Naive thymus-derived CD4-positive, alpha-beta T cell (primary cell): ENCODE data around the gene FNIP2. TPM values are rescaled to one million over a fixed set of nuclear protein-coding genes. Genes with fewer than 3 reads are reported as not detected.

Source experiments
- ATAC-seq: fragments of 150-1000 bp; cut with Tn5 transposase; 2 replicates; pipeline ENCODE4 v1.10.0; 2021; ENCODE audit warnings: mild to moderate bottlenecking, moderate library complexity
- CTCF ChIA-PET: fragments of 350-600 bp; sonication (Branson Sonifier 250); formaldehyde crosslinking; loops from one replicate; lab custom pipeline; 2021; ENCODE audit warnings: antibody characterized with exemption; lab: Charles Lee
- POLR2A ChIA-PET: fragments of 350-600 bp; sonication (Branson Sonifier 250); formaldehyde crosslinking; loops from one replicate; lab custom pipeline; 2021; ENCODE audit warnings: antibody characterized with exemption, inconsistent platforms; lab: Charles Lee
- DNase-seq, 9 donors: peaks; one replicate each; pipeline versions ENCODE4 v3.0.0 to v3.0.0-alpha.2; 2020 to 2022; ENCODE audit warnings: mixed read lengths in 1 of 9
- H3K27ac ChIP-seq: one replicate; pipeline ENCODE4 v1.7.0; 2013; ENCODE audit warnings: mild to moderate bottlenecking, low read depth, low read length, moderate library complexity
- H3K27me3 ChIP-seq, 2 donors: one replicate each; pipeline ENCODE4 v1.7.0; 2013; ENCODE audit warnings: low read length in 2 of 2, mild to moderate bottlenecking in 2 of 2, moderate library complexity in 2 of 2; ENCODE audit not compliant: control insufficient read depth in 2 of 2, insufficient read depth in 2 of 2
- H3K36me3 ChIP-seq, 3 experiments: 1 replicate in 2 of 3; 2 replicates in 1 of 3; pipeline ENCODE4 v1.7.0; 2013; ENCODE audit warnings: low read length in 3 of 3, mild to moderate bottlenecking in 3 of 3, moderate library complexity in 1 of 3; ENCODE audit not compliant: insufficient read depth in 3 of 3, control insufficient read depth in 2 of 3
- H3K4me1 ChIP-seq, 2 donors: one replicate each; pipeline ENCODE4 v1.7.0; 2013; ENCODE audit warnings: low read length in 2 of 2, mild to moderate bottlenecking in 2 of 2, moderate library complexity in 1 of 2; ENCODE audit not compliant: control insufficient read depth in 2 of 2, insufficient read depth in 2 of 2
- H3K4me3 ChIP-seq: 2 replicates; pipeline ENCODE4 v1.7.0; 2013; ENCODE audit warnings: mild to moderate bottlenecking, low read length
- H3K9me3 ChIP-seq, 3 experiments: 1 replicate in 2 of 3; 2 replicates in 1 of 3; pipeline ENCODE4 v1.7.0; 2013; ENCODE audit warnings: low read length in 3 of 3; ENCODE audit not compliant: control insufficient read depth in 2 of 3
- H3K27ac Mint-ChIP-seq, 9 donors: one replicate each; pipeline ENCODE4 v1.8.0; 2020 to 2022; ENCODE audit warnings: mixed read lengths in 9 of 9, mild to moderate bottlenecking in 8 of 9, moderate library complexity in 5 of 9, inconsistent platforms in 2 of 9
- H3K27me3 Mint-ChIP-seq, 5 donors: one replicate each; pipeline ENCODE4 v1.8.0; 2021 to 2022; ENCODE audit warnings: mixed read lengths in 5 of 5, mild to moderate bottlenecking in 1 of 5
- H3K36me3 Mint-ChIP-seq, 5 donors: one replicate each; pipeline ENCODE4 v1.8.0; 2020 to 2022; ENCODE audit warnings: mixed read lengths in 5 of 5, mild to moderate bottlenecking in 3 of 5, inconsistent platforms in 1 of 5
- H3K4me1 Mint-ChIP-seq, 7 donors: one replicate each; pipeline ENCODE4 v1.8.0; 2020 to 2022; ENCODE audit warnings: mixed read lengths in 7 of 7, mild to moderate bottlenecking in 3 of 7, inconsistent platforms in 1 of 7
- H3K4me3 Mint-ChIP-seq, 10 donors: one replicate each; pipeline ENCODE4 v1.8.0; 2020 to 2022; ENCODE audit warnings: mild to moderate bottlenecking in 10 of 10, mixed read lengths in 10 of 10, moderate library complexity in 6 of 10, inconsistent platforms in 2 of 10
- H3K9me3 Mint-ChIP-seq, 11 donors: one replicate each; pipeline ENCODE4 v1.8.0; 2020 to 2022; ENCODE audit warnings: mixed read lengths in 11 of 11, mild to moderate bottlenecking in 4 of 11, inconsistent platforms in 1 of 11, moderate library complexity in 1 of 11
- intact Hi-C, 2 donors: fragments of 100-400 bp; cut with micrococcal nuclease; formaldehyde crosslinking; loops; one replicate each; pipeline ENCODE4 v1.15.1; 2023
- polyA plus RNA-seq, 2 donors: library from polyadenylated mRNA; unstranded; fragments of 300-500 nt; fragmentation: Illumina TruSeq; gene quantifications; one replicate each; pipeline ENCODE4 v1.2.3, GENCODE V29; 2021
- total RNA-seq, 6 experiments: library from RNA in 5 of 6; stranded (reverse) in 5 of 6; gene quantifications; 1 replicate in 5 of 6; 2 replicates in 1 of 6; pipeline ENCODE4 v1.2.3 and lab custom pipeline; 2021 to 2026

The FNIP2 gene
- total RNA-seq, result 10 to 100 TPM in 4 of 5 experiments, 1 to 10 TPM in 1; 9.8 to 19.5 (median 11.5) TPM
- 1 to 10 TPM; 2.3 to 3.9 TPM for polyA plus RNA-seq
- total RNA-seq (lab: John Stamatoyannopoulos, UW), result 24.1 reads per million, percentile 55 among the genes with 10 or more reads in this experiment

GRCh38 chr4:158768555-158769174 lies at the start of gene FNIP2:
Gene FNIP2 (plus strand): TSS chr4:158769026. CDS start chr4:158769213, 187 bp downstream.
- intact Hi-C loops, result loop anchor here (1.0 to 2.0 kb wide), 11 partner anchors 10 to 438 kb away; partner anchors contain the start of genes ETFDH (in 2 of the 2), PPID (in 2 of the 2) and RAPGEF2 (in 1 of the 2)

GRCh38 chr4:158721680-158722079 lies 47.1 kb upstream of the FNIP2 start:
- Histone ChIP-seq H3K36me3 (peaks cover 0 to 31% (median 15%) of the 10 kb centered on the region in 3 experiments), H3K27ac (peak overlapping the region; percentile 89), H3K9me3 (no peaks in the 10 kb centered on the region), H3K27me3 (no peaks in the 10 kb centered on the region), H3K4me3 (no peak overlapping the region), H3K4me1 (peaks cover 0 to 3% of the 10 kb centered on the region in 2 donors)
- CTCF ChIA-PET, result no interaction called here
- Mint-ChIP-seq H3K4me3 (peak overlapping the region; percentile 92 to 99 (median 98)), H3K27ac (peak overlapping the region; percentile 25 to 99 (median 98)), H3K4me1 (peaks cover 16 to 47% (median 37%) of the 10 kb centered on the region in 7 donors), H3K36me3 (peaks cover 19 to 33% (median 32%) of the 10 kb centered on the region in 5 donors), H3K27me3 (peaks cover 0 to 7% (median 6%) of the 10 kb centered on the region in 5 donors), H3K9me3 (no peaks in the 10 kb centered on the region)
- DNase-seq, result no peak
- ATAC-seq, result no peak
- intact Hi-C loops, result loop anchor here in 1 of 2 donors (2.0 kb wide), 1 partner anchor 129 kb away; no protein-coding TSS in a partner anchor
- POLR2A ChIA-PET, result no interaction called here

More at GRCh38 chr4:158768555-158769174, at the start of gene FNIP2:
- H3K27ac ChIP-seq, result peak within 1 kb of the TSS; percentile 80
- peak within 1 kb of the TSS; percentile 92 to 100 (median 99) for H3K4me3 Mint-ChIP-seq
- H3K4me3 ChIP-seq, result peak within 1 kb of the TSS; percentile 68
- peaks cover 21 to 52% (median 43%) of the 10 kb centered on the region in 7 donors for H3K4me1 Mint-ChIP-seq
- peaks cover 0 to 5% (median 0%) of the 10 kb centered on the region in 5 donors for H3K27me3 Mint-ChIP-seq
- CTCF ChIA-PET, result no interaction called here
- peak; percentile 69 to 83 (median 70) for DNase-seq
- H3K27me3 ChIP-seq, result no peaks in the 10 kb centered on the region
- peaks cover 0 to 8% of the 10 kb centered on the region in 2 donors for H3K4me1 ChIP-seq
- peak within 1 kb of the TSS; percentile 90 to 99 (median 98) for H3K27ac Mint-ChIP-seq
- peaks cover 0 to 5% (median 0%) of the 10 kb centered on the region in 3 experiments for H3K36me3 ChIP-seq
- POLR2A ChIA-PET, result interaction anchor here (0.5 to 1.8 kb wide), 4 partner anchors 10 to 393 kb away, joined by 3 to 11 read pairs (median 5); no protein-coding TSS in a partner anchor
- H3K9me3 ChIP-seq, result no peaks in the 10 kb centered on the region
- H3K36me3 Mint-ChIP-seq, result peaks cover 0 to 2% (median 0%) of the 10 kb centered on the region in 5 donors
- peaks cover 0 to 2% (median 0%) of the 10 kb centered on the region in 11 donors for H3K9me3 Mint-ChIP-seq
- ATAC-seq, result peak; percentile 90

- Mint-ChIP-seq H3K27me3 (peaks cover 0 to 12% (median 6%) of the 10 kb centered on the region in 5 donors), H3K36me3 (peaks cover 17 to 31% (median 28%) of the 10 kb centered on the region in 5 donors), H3K9me3 (no peaks in the 10 kb centered on the region), H3K27ac (peak overlapping the region; percentile 95 to 99 (median 99)), H3K4me1 (peaks cover 16 to 47% (median 37%) of the 10 kb centered on the region in 7 donors), H3K4me3 (peak overlapping the region; percentile 92 to 99 (median 98))
- H3K9me3 ChIP-seq, result no peaks in the 10 kb centered on the region
- H3K27ac ChIP-seq, result peak overlapping the region; percentile 89
- H3K27me3 ChIP-seq, result no peaks in the 10 kb centered on the region
- ATAC-seq (no peak), DNase-seq (peak in 4 of 9 donors; percentile 4 to 15 (median 12))
- peak overlapping the region; percentile 93 for H3K4me3 ChIP-seq
- intact Hi-C loops, result loop anchor here in 1 of 2 donors (2.0 kb wide), 1 partner anchor 128 kb away; no protein-coding TSS in a partner anchor
- H3K36me3 ChIP-seq, result peaks cover 0 to 28% (median 11%) of the 10 kb centered on the region in 3 experiments
- CTCF ChIA-PET, result no interaction called here
- POLR2A ChIA-PET, result no interaction called here
- H3K4me1 ChIP-seq, result peaks cover 0 to 3% of the 10 kb centered on the region in 2 donors
Observed at GRCh38 chr4:158722291-158722916, 46.4 kb upstream of the FNIP2 start.

GRCh38 chr4:158722917-158723793 lies 45.7 kb upstream of the FNIP2 start, which contains the start of gene PPID:
Gene PPID (minus strand): TSS chr4:158723396. CDS start chr4:158723288, 108 bp downstream.
- POLR2A ChIA-PET, result interaction anchor here (1.3 kb wide), 1 partner anchor 52 kb away, joined by 4 read pairs; the partner anchor contains the start of gene C4orf46
- Mint-ChIP-seq H3K4me1 (peaks cover 16 to 47% (median 37%) of the 10 kb centered on the region in 7 donors), H3K36me3 (peaks cover 11 to 24% (median 20%) of the 10 kb centered on the region in 5 donors), H3K27me3 (peaks cover under 1 to 17% (median 7%) of the 10 kb centered on the region in 5 donors), H3K4me3 (peak within 1 kb of the TSS; percentile 92 to 99 (median 98)), H3K27ac (peak within 1 kb of the TSS; percentile 95 to 99 (median 99)), H3K9me3 (no peaks in the 10 kb centered on the region)
- CTCF ChIA-PET, result interaction anchor here (0.7 kb wide), 1 partner anchor 23 kb away, joined by 5 read pairs; no protein-coding TSS in a partner anchor
- intact Hi-C loops, result loop anchor here (1.0 to 2.0 kb wide), 5 partner anchors 46 to 480 kb away; partner anchors contain the start of genes ETFDH (in 2 of the 2), FNIP2 (in 2 of the 2) and RAPGEF2 (in 2 of the 2)
- peak; percentile 90 for ATAC-seq
- DNase-seq, result peak; percentile 64 to 86 (median 71)
- Histone ChIP-seq H3K27me3 (no peaks in the 10 kb centered on the region), H3K9me3 (no peaks in the 10 kb centered on the region), H3K4me1 (peaks cover 0 to 3% of the 10 kb centered on the region in 2 donors), H3K4me3 (peak within 1 kb of the TSS; percentile 93), H3K27ac (peak within 1 kb of the TSS; percentile 89), H3K36me3 (peaks cover 0 to 20% (median 4%) of the 10 kb centered on the region in 3 experiments)

- Histone ChIP-seq H3K36me3 (peaks cover 0 to 8% (median 0%) of the 10 kb centered on the region in 3 experiments), H3K27me3 (no peaks in the 10 kb centered on the region), H3K4me3 (no peak overlapping the region), H3K27ac (no peak overlapping the region), H3K9me3 (no peaks in the 10 kb centered on the region), H3K4me1 (peaks cover 0 to 3% of the 10 kb centered on the region in 2 donors)
- ChIA-PET POLR2A (interaction anchor here (1.0 to 1.3 kb wide), 2 partner anchors 44 to 53 kb away, joined by 4 to 6 read pairs; partner anchors contain the start of genes C4orf46 and FNIP2), CTCF (interaction anchor here (0.7 to 2.1 kb wide), 2 partner anchors 124 to 127 kb away, joined by 3 to 5 read pairs; no protein-coding TSS in a partner anchor)
- Mint-ChIP-seq H3K36me3 (peaks cover 4 to 17% (median 13%) of the 10 kb centered on the region in 5 donors), H3K4me3 (peak overlapping the region; percentile 27 to 99 (median 98)), H3K27ac (peak overlapping the region in 7 of 9 donors; percentile 8 to 99 (median 99)), H3K9me3 (no peaks in the 10 kb centered on the region), H3K4me1 (peaks cover 13 to 48% (median 31%) of the 10 kb centered on the region in 7 donors), H3K27me3 (peaks cover 10 to 26% (median 21%) of the 10 kb centered on the region in 5 donors)
- DNase-seq (no peak), ATAC-seq (no peak)
- intact Hi-C loops, result no loop called here
Observed at GRCh38 chr4:158724637-158725036, 44.2 kb upstream of the FNIP2 start.
